OCI-LY7 (cell line): ENCODE measurements around the gene MRPS2. TPM values are rescaled to one million over a fixed set of nuclear protein-coding genes. Genes with fewer than 3 reads are reported as not detected.

Experiments used
- BruUV-seq: library from RNA; stranded (reverse); fragments of 400-500 nt; replicated peaks from 2 replicates; lab custom pipeline; 2021; lab: Mats Ljungman, UMichigan
- CTCF ChIA-PET: fragments of 300-600 bp; sonication (Branson Sonifier 250); formaldehyde crosslinking; loops from one replicate; lab custom pipeline; 2022; ENCODE audit warnings: antibody characterized with exemption; ENCODE audit not compliant: unreplicated experiment; lab: Charles Lee
- POLR2A ChIA-PET: fragments of 300-600 bp; sonication (Branson Sonifier 250); formaldehyde crosslinking; loops from one replicate; lab custom pipeline; 2022; ENCODE audit warnings: antibody characterized with exemption; lab: Charles Lee
- DNase-seq: peaks from one replicate; pipeline ENCODE4 v3.0.0-alpha.2; 2015; ENCODE audit warnings: low spot score
- H2AFZ ChIP-seq: fragments of 200-600 bp; sonication (generic), shearing (Covaris generic); 2 replicates; pipeline ENCODE4 v1.6.1; 2014; ENCODE audit warnings: mild to moderate bottlenecking, antibody characterized with exemption, low read length, moderate library complexity
- H3K27ac ChIP-seq: fragments of 200-600 bp; sonication (generic); 2 replicates; pipeline ENCODE4 v1.5.1; 2014; ENCODE audit warnings: mixed run types, low read depth, mild to moderate bottlenecking, moderate library complexity, low read length, inconsistent platforms; ENCODE audit not compliant: poor library complexity, severe bottlenecking
- H3K36me3 ChIP-seq: fragments of 200-600 bp; sonication (generic); 2 replicates; pipeline ENCODE4 v1.6.1; 2014; ENCODE audit warnings: mild to moderate bottlenecking, antibody characterized with exemption, low read length, moderate library complexity, mixed read lengths; ENCODE audit not compliant: insufficient read depth
- H3K4me1 ChIP-seq: fragments of 200-600 bp; sonication (generic); 2 replicates; pipeline ENCODE4 v1.5.1; 2014; ENCODE audit warnings: mild to moderate bottlenecking, low read length; ENCODE audit not compliant: insufficient read depth, poor library complexity, severe bottlenecking
- H3K4me2 ChIP-seq: fragments of 200-600 bp; sonication (generic); 2 replicates; pipeline ENCODE4 v1.6.1; 2014; ENCODE audit warnings: mild to moderate bottlenecking, low read length
- H3K4me3 ChIP-seq: fragments of 200-600 bp; sonication (generic); 2 replicates; pipeline ENCODE4 v1.5.1; 2014; ENCODE audit warnings: mild to moderate bottlenecking, low read depth, low read length; ENCODE audit not compliant: poor library complexity, severe bottlenecking
- H3K79me2 ChIP-seq: fragments of 200-600 bp; sonication (generic); 2 replicates; pipeline ENCODE4 v1.6.1; 2016; ENCODE audit warnings: low read depth, mild to moderate bottlenecking, low read length, moderate library complexity, mixed read lengths; ENCODE audit not compliant: insufficient read depth
- H3K9me2 ChIP-seq: fragments of 200-600 bp; sonication (generic); 2 replicates; pipeline ENCODE4 v1.6.1; 2016; ENCODE audit warnings: mild to moderate bottlenecking, low read length, mixed read lengths; ENCODE audit not compliant: insufficient read depth
- H3K9me3 ChIP-seq: fragments of 200-600 bp; sonication (generic); 2 replicates; pipeline ENCODE4 v1.6.1; 2014; ENCODE audit warnings: mild to moderate bottlenecking, mixed run types, low read length, mixed read lengths
- H4K20me1 ChIP-seq: fragments of 200-600 bp; sonication (generic); 2 replicates; pipeline ENCODE4 v1.6.1; 2014; ENCODE audit warnings: mild to moderate bottlenecking, antibody characterized with exemption, low read length, moderate library complexity, mixed read lengths; ENCODE audit not compliant: insufficient read depth
- CTCF ChIP-seq: fragments of 200-600 bp; sonication (generic); conservative IDR thresholded peaks from 2 replicates; pipeline ENCODE4 v1.5.1; 2014; ENCODE audit warnings: mild to moderate bottlenecking, antibody characterized with exemption, low read length, moderate library complexity, mixed read lengths
- EZH2phosphoT487 ChIP-seq: fragments of 200-600 bp; sonication (generic); IDR thresholded peaks from 2 replicates; pipeline ENCODE4 v1.6.1; 2018; ENCODE audit warnings: low read depth, borderline replicate concordance, mild to moderate bottlenecking, mixed run types, antibody characterized with exemption, low read length, moderate library complexity, mixed read lengths
- intact Hi-C: fragments of 100-400 bp; cut with micrococcal nuclease; formaldehyde crosslinking; loops from one replicate; pipeline ENCODE4 v1.10.0; 2022; ENCODE audit not compliant: unreplicated experiment
- total RNA-seq, 2 experiments: library from RNA; depleted of rRNA in 1 of 2; stranded (reverse); fragments of >200 nt in 1 of 2; shearing (Covaris generic) in 1 of 2; gene quantifications; 2 replicates each; pipeline ENCODE4 v1.2.3, GENCODE V29; 2014 to 2022

Gene MRPS2
- total RNA-seq, 2 experiments from 2014 or later: 42.7 to 55.7 TPM

- BruUV-seq: no TSS peak
- CTCF ChIA-PET: no interaction called here
Observed at GRCh38 chr9:135502873-135503321, 2.4 kb downstream of the MRPS2 start.

GRCh38 chr9:135503371-135504261 lies 3.1 kb downstream of the MRPS2 start:
- Histone ChIP-seq H3K4me1 (peaks cover 18% of the 10 kb centered on the region), H3K27ac (no peak overlapping the region), H4K20me1 (no peaks in the 10 kb centered on the region), H3K4me3 (no peak overlapping the region), H3K36me3 (peaks cover 41% of the 10 kb centered on the region), H3K9me2 (no peaks in the 10 kb centered on the region), H3K9me3 (no peaks in the 10 kb centered on the region), H3K4me2 (no peak overlapping the region), H2AFZ (no peak overlapping the region), H3K79me2 (peaks cover 16% of the 10 kb centered on the region; the same call in 1 of the 2 replicates)
- POLR2A ChIA-PET: no interaction called here
- CTCF ChIA-PET: no interaction called here
- TF ChIP-seq EZH2phosphoT487: no peak
- no peak for TF ChIP-seq CTCF
- no TSS peak for BruUV-seq
- intact Hi-C loops: no loop called here
- DNase-seq: no peak

More at GRCh38 chr9:135502873-135503321, 2.4 kb downstream of the MRPS2 start:
- H3K36me3 ChIP-seq: peaks cover 41% of the 10 kb centered on the region
- H3K4me3 ChIP-seq: no peak overlapping the region
- no peak overlapping the region for H3K4me2 ChIP-seq
- H3K9me2 ChIP-seq: no peaks in the 10 kb centered on the region
- H3K27ac ChIP-seq: no peak overlapping the region
- POLR2A ChIA-PET: no interaction called here
- no peak for DNase-seq
- intact Hi-C loops: no loop called here
- no peaks in the 10 kb centered on the region for H3K9me3 ChIP-seq
- no peak overlapping the region for H2AFZ ChIP-seq
- no peaks in the 10 kb centered on the region for H4K20me1 ChIP-seq
- peaks cover 18% of the 10 kb centered on the region for H3K4me1 ChIP-seq
- H3K79me2 ChIP-seq: peaks cover 16% of the 10 kb centered on the region; the same call in 1 of the 2 replicates
- TF ChIP-seq EZH2phosphoT487: no peak
- TF ChIP-seq CTCF: no peak
